Measurements from ENCODE around the gene SYNE4.
A peak's percentile ranks its signal among the peaks of the same experiment; 100 is the strongest.
"Not testable (repeated sequence)": the region's sequence is repeated elsewhere in the genome, so short reads cannot be mapped to it uniquely, and the experiment has no call there.

The SYNE4 gene

GRCh38 chr19:35987571-35987896 is 21.1 kb downstream of the SYNE4 start:
- no peak for DNase-seq

GRCh38 chr19:35986664-35987570 is 21.7 kb downstream of the SYNE4 start:
- DNase-seq = peak; percentile 57

GRCh38 chr19:35986111-35986510 is 22.5 kb downstream of the SYNE4 start:
- no peak for DNase-seq

- DNase-seq = no peak
These were observed 25.4 kb downstream of the SYNE4 start for GRCh38 chr19:35983177-35983576.

- not testable (repeated sequence) for DNase-seq
These were observed 27.6 kb downstream of the SYNE4 start for GRCh38 chr19:35980997-35981396.

- no peak for DNase-seq
These were observed 29.7 kb downstream of the SYNE4 start for GRCh38 chr19:35978832-35979365.

GRCh38 chr19:35978271-35978670 is 30.3 kb downstream of the SYNE4 start:
- no peak for DNase-seq

- peak; percentile 18 for DNase-seq
These were observed 31.0 kb downstream of the SYNE4 start for GRCh38 chr19:35977446-35978222.

GRCh38 chr19:35975608-35976214 is 32.9 kb downstream of the SYNE4 start:
- DNase-seq = no peak

- no peak for DNase-seq
These were observed 35.1 kb downstream of the SYNE4 start for GRCh38 chr19:35973487-35973886.

- DNase-seq = no peak
These were observed 41.8 kb downstream of the SYNE4 start for GRCh38 chr19:35966771-35967170.

GRCh38 chr19:35963514-35963913 is 45.1 kb downstream of the SYNE4 start:
- no peak for DNase-seq

- DNase-seq = no peak
These were observed 48.1 kb downstream of the SYNE4 start for GRCh38 chr19:35960432-35960972.

GRCh38 chr19:35959968-35960320 is 48.7 kb downstream of the SYNE4 start:
- no peak for DNase-seq

- DNase-seq = peak; percentile 5
These were observed 49.3 kb downstream of the SYNE4 start for GRCh38 chr19:35959040-35959967.

GRCh38 chr19:35958660-35959039 is 50.0 kb downstream of the SYNE4 start:
- DNase-seq = no peak

GRCh38 chr19:35957411-35957810 is 51.2 kb downstream of the SYNE4 start:
- DNase-seq = not testable (repeated sequence)

GRCh38 chr19:35955881-35956634 is 52.6 kb downstream of the SYNE4 start:
- DNase-seq = no peak

Data from COR-L47 (cell line).